ENCODE measurements around the gene TPRN.
"Not testable (repeated sequence)": the region's sequence is repeated elsewhere in the genome, so short reads cannot be mapped to it uniquely, and the experiment has no call there.

TPRN gene, protein sequence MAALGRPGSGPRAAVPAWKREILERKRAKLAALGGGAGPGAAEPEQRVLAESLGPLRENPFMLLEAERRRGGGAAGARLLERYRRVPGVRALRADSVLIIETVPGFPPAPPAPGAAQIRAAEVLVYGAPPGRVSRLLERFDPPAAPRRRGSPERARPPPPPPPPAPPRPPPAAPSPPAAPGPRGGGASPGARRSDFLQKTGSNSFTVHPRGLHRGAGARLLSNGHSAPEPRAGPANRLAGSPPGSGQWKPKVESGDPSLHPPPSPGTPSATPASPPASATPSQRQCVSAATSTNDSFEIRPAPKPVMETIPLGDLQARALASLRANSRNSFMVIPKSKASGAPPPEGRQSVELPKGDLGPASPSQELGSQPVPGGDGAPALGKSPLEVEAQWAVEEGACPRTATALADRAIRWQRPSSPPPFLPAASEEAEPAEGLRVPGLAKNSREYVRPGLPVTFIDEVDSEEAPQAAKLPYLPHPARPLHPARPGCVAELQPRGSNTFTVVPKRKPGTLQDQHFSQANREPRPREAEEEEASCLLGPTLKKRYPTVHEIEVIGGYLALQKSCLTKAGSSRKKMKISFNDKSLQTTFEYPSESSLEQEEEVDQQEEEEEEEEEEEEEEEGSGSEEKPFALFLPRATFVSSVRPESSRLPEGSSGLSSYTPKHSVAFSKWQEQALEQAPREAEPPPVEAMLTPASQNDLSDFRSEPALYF

DNA sequence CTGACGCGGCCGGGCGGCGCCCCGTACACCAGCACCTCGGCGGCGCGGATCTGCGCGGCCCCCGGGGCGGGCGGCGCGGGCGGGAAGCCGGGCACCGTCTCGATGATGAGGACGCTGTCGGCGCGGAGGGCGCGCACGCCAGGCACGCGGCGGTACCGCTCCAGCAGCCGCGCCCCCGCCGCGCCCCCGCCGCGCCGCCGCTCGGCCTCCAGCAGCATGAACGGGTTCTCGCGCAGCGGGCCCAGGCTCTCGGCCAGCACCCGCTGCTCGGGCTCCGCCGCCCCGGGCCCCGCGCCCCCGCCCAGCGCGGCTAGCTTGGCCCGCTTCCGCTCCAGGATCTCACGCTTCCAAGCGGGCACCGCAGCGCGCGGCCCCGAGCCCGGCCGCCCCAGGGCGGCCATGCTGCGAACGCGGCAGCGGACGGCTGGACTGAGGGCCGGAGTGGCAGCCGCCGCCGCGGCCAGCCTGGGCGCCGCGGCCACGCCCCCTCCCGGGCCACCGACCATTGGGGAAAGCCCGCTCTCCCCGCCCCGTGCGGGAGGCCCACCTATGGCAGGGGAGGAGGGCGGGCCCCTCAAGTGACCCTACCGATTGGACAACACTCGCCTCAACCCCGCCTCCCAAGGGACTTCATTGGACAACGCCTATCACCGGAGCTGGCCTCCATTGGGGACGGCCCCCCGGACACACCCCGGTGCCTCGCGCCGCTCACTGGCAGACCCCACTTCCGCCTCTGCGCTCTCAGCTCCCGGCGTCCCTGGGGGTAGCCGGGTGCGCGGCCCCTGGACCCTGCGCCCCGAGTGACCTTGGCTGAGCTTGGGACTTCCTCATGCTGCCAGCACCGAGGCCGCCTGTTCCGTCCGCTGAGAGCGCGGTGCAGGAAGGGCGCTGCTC lies at the start of gene TPRN:
Gene TPRN, minus strand, starts transcription at position 431 of the 894 bp plus-strand sequence. Its CDS starts 30 bp downstream, at position 401.
- peak; percentile 100 for DNase-seq

DNA sequence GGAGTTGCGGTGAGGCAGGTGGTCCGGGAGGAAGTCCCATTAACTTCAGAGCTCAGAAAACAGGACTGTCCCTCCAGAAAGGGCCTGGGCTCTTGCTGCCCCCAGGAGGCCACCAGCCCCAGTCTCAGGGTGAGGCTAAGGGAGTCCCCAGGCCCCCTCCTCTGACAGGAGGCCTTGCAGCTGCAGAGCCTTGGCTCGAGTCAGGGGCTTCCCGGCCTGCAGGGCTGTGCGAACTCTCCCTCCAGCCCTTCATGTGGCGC lies 47.3 kb upstream of the TPRN start:
- DNase-seq: no peak

DNA sequence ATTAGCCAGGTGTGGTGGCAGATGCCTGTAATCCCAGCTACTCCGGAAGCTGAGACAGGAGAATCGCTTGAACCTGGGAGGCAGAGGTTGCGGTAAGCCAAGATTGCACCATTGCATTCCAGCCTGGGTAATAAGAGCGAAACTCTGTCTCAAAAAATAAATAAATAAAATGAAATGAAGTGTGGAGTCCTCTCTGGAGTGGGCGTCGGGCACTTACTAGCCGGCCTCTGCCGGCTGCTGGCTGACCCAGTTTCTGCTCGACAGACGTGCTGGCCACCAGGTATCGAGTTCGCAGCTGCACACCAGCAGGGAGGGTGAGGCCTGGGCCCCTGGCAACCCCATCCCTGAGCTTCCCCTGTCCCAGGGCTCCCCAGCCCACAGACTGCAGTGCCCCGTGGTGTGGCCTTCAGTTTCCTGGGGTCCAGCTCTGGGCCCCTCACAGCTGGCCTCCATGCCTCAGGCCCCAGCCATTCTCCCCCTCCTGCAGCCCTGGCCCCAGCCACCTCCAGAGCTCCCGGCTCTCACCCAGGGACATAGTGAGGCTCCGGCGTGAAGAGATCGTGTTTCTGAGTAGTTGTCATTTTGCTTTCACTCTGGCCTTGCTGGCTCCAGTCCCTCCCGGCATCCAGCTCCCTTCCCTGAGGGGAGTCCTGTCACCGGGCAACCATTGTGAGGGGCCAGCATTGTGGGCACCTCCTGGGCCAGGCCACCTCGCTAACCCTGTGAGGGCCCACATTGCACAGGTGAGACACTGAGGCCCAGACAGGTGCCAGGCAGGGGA lies 46.8 kb upstream of the TPRN start:
- no peak for DNase-seq

DNA sequence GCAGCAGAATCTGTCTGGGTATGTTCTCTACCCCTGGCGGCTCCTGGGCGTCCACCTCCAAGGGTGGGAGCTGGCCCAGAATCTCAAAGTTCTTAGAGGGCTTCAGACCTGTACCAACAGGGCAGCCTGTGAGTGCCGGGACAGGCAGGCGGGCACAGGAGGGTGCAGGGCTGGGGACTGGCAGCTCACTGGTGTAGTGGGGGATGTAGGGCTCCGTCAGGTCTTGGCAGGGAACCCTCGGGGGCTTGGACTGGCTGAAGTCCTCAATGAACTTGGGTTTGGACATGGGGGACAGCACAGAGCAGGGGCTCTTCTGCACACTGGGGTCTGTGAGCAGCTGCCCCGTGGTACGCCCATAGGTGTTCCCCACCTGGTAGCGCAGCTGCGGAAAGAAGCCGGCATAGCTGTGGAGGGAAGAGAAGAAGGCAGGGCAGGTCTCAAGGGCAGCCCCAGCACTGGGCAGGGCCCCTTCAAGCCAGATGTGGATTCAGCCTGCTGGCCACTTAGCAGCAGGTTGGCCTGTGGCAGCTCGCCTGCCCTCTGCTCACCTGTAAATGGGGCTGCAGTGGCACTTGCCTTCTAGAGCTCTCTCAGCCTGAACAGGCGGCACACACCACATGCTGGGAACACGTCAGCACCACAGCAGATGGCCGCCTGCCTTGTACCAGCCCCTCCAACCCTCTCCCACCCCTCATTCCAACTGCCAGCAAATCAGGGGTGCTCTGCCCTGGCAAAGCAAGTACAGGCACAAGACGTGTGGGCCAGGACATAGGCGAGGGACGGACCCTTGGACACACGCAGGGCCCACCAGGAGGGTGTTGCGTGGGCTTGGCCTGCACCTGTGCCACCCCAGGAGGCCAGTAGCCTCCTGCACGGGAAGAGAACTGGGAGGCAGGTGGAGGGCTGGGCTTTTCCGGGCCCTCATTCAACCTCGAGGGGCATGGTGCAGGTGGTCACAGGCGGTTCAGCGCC lies 45.2 kb upstream of the TPRN start:
- peak; percentile 94 for DNase-seq

DNA sequence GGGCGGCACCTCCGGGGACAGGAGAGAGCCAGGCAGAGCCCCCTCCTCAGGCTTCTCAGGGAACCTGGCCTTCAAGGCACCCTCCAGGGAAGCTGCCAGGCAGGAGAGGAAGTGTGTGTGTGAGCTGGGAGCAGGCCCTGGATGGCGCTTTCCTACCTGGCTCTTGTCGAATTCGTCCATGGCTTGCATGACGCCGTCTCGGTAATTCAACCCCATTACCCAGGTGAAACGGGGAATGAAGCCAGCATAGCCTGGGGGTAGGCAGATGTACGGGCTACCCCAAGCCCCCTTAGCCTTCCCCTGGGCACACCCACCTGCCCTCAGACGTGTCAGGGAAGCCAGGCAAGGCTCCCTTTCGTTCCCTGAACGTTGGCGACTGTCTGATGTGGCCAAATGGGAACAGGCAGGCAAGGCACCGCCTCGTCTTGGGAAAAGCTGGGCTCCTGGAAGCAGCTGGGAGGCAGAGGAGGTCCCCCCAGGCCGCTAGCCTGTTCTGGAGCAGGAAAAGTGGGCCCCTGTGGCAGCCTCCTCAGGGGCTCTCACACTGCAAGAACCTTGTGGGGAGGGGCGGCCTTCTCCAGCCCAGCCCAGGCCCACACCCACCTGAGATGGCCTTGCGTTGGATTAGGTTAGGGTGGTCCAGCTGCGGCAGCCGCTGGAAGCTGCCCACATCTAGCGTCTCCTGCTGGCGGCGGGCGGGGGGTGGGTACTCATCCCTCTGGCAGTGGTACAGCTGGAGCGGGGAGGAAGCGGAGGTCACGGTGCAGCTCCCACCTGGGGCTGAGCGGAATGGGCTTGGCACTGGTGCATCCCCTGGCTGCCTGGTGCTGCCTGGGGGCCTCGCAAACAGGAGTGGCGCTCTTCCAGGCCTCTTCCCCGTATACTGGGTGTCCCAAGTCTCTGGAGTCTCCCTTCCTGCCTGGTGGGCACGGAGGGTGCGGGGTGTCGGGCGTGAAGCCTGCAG lies 44.2 kb upstream of the TPRN start:
- peak; percentile 73 for DNase-seq

DNA sequence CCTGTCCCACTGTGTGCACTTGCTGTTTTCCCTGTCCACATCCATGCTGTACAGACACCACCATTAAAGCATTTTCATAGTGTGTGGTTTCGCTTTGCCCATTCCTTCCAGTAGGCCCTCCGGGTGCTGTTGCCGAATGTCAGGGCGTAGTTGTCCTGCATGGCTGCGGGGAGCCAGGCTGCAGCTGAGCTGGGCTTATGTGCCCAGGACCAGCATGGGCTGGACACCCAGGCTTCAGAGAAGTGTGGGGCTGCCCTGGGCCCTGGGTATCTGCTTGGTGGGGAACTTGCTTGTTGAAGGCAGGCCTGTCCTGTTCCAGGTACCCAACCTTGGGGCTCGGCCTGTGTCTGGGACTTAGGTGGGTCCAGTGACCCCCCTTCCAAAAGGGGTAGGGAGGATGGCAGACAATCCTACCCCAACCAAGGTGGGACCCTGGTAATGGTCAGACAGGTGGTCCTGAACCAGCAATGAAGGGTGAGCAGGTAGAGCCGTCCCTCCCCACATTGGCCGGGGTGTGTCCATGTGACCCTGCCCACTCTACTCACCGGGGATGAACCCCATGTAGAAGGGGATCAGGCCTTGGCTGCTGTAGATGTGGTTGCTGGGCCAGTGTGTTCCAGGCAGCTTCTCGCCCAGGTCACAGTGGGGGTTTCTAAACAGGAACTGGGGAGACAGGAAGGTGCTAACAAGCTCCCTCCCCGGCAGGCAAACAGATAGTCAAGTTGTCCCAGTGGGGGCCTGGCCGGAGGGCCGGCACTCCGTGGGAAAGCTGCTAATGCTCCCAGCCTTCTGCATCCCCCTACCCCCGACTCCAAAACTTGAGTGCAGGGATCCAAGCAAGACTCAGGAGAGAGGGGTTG lies 43.3 kb upstream of the TPRN start:
- DNase-seq: no peak

DNA sequence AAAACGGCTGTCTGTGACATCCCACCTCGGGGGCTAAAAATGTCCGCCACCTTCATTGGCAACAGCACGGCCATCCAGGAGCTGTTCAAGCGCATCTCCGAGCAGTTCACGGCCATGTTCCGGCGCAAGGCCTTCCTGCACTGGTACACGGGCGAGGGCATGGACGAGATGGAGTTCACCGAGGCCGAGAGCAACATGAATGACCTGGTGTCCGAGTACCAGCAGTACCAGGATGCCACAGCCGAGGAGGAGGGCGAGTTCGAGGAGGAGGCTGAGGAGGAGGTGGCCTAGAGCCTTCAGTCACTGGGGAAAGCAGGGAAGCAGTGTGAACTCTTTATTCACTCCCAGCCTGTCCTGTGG lies 42.7 kb upstream of the TPRN start:
- DNase-seq: not testable (repeated sequence)

DNA sequence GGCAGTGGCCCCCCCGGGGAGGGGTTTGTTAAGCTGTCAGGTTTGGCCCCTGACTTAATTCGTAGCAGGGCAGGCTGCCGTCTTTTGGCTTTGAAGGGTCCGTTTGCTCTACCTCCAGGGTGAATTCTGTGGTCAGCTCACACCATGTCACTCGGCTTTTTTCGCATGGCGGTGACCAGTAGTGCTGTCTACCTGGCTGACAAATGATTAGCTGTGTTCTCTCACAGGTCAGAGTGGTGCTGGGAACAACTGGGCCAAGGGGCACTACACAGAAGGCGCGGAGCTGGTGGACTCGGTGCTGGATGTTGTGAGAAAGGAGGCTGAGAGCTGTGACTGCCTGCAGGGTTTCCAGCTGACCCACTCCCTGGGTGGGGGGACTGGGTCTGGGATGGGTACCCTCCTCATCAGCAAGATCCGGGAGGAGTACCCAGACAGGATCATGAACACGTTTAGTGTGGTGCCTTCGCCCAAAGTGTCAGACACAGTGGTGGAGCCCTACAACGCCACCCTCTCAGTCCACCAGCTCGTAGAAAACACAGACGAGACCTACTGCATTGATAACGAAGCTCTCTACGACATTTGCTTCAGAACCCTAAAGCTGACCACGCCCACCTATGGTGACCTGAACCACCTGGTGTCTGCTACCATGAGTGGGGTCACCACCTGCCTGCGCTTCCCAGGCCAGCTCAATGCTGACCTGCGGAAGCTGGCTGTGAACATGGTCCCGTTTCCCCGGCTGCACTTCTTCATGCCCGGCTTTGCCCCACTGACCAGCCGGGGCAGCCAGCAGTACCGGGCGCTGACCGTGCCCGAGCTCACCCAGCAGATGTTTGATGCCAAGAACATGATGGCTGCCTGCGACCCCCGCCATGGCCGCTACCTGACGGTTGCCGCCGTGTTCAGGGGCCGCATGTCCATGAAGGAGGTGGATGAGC lies 42.0 kb upstream of the TPRN start:
- DNase-seq: no peak

DNA sequence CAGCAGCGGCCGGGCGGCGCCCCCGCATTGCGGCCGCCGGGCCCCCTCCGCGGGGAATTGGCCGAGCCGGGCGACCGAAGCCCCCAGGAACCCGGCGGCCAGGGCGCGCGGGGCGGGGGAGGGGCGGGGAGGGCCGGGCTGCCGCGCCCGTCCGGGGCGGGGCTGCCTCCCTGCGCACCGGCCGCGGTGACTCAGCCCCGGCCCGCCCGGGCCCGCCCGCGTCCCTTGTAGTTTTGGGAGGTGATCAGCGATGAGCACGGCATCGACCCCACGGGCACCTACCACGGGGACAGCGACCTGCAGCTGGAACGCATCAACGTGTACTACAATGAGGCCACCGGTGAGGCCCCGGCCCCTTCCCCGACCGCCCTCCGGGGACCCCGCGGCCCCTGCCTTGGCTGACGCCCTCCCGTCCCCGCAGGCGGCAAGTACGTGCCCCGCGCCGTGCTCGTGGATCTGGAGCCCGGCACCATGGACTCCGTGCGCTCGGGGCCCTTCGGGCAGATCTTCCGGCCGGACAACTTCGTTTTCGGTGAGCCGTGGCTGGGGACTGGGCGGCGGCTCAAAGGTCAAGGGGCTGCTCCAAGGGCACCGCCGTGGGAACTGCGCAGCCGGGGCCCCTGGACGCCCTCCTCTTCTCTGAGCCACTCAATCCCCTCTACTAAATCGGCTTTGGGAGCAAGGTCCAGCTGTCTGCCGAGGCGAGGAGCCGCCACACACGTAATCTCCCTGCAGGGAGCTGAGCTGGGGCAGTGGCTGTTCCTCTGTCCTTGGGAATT lies 41.1 kb upstream of the TPRN start:
- DNase-seq: no peak

DNA sequence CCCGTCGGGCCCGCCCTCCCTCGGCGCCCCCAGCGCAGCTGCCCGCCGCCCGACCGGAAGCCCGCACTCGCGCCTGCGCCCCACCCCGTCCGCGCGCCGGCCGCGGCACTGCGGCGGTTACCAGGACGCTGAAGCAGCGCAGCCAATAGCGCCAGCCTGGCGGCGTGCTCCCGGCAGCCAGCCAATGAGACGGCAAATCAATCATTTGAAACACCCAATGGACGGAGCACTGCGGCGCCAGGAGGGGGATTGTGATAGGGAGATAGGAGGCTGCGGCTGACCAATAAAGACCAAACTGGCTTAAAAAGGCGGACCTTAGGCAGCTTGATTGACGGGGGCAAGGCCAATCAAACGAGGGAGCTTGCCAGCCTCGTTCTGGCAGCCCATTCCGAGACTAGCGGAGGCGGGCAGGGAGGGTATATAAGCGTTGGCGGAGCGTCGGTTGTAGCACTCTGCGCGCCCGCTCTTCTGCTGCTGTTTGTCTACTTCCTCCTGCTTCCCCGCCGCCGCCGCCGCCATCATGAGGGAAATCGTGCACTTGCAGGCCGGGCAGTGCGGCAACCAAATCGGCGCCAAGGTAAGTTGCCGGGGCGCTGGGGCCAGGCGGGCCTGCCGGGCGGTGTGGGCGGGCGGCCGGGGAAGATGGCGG lies 40.4 kb upstream of the TPRN start, which contains the start of gene TUBB4B:
Gene TUBB4B, plus strand, starts transcription at position 447 of the 649 bp plus-strand sequence. Its CDS starts 74 bp downstream, at position 521.
- DNase-seq: peak; percentile 100

DNA sequence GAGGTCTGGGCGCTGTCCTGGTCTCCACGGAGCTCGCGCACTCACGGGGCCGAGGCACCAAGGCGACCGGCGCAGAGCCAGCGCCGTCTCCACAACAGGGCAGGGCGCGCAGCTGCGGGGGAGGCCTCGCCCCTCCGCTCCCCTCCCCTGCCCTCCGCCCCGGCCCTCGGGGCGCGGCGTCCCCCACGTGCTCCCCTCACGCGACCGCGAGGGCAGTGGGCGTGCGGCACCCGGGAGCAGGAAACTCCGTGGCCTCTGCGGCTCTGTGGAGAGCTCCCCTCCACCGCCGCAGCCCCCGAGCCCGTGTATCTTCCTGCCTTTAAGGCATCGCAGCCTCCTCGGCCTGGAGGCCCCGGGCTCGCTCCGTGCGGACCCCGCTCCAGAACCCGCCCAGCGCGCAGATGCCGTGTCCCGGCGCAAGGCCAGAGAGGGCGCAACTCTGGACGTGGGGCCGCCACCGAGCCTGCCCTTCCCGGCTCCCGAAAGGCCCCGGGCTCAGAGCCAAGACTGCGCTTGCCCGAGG lies 39.8 kb upstream of the TPRN start:
- peak; percentile 72 for DNase-seq

DNA sequence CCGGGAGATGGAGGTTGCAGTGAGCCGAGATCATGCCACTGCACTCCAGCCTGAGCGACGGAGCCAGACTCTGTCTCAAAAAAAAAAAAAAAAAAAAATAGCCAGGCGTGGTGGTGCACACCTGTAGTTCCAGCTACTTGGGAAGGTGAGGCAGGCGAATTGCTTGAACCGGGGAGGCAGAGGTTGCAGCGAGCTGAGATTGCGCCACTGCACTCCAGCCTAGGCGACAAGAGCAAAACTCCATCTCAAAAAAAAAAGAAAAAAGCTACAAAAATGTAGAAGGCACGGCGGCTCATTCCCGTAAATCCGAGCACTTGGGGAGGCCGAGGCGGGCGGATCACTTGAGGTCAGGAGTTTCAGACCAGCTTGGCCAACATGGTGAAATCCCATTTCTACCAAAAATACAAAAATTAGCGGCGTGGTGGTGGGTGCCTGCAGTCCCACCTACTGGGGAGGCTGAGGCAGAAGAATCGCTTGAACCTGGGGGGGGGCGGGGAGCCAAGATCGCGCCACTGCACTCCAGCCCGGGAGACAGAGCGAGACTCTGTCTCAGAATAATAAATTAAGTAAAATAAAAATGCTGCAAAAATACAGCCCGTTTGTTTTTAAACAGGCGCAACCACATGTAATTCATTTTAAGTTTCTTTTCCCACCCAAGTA lies 39.1 kb upstream of the TPRN start:
- not testable (repeated sequence) for DNase-seq

DNA sequence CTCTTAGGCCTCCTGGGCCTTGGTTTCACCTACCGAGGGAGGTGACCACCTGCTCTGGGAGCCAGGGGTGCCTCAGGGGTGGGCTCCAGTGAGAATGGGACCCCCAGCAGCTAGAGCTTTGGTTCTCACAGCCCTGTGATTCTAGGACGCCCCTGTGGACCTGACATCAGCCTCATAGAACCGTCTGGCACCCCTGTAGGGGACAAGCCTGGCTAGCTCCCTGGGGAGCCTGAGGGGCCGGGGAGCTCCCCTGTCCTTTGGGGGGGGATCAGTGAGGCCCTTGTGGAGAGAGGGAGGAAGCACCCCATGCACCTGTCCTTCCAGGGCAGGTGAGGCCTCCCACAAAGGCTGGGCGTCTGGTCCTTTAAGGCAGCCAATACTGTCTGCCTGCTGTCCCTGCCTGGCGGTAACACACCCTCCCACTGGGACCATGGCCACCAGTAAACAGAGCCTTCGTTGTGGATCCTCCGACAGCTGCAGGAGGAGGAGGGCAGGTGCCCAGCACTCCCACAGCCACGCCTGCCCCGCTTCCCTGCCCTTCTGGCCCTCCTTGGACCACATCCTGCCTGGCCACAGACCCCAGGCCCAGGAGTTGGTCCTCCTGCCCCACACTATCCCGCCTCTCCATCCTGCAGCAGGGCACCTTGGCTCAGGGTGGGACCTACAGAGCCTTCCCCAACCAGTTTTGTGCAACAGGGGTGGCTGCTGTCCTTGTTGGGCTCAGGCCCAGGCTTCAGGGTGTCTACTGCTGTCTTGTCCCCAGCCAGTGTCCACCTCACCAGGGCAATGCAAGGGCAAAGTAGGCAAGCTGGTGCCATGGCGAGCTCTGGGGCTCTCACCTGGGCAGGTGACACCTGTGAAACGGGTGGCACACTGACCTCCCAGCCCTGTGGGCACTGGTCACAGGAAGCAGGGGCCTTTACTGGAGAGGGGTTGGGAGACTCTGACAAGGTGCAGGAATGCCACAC lies 37.5 kb upstream of the TPRN start:
- DNase-seq: peak; percentile 57

DNA sequence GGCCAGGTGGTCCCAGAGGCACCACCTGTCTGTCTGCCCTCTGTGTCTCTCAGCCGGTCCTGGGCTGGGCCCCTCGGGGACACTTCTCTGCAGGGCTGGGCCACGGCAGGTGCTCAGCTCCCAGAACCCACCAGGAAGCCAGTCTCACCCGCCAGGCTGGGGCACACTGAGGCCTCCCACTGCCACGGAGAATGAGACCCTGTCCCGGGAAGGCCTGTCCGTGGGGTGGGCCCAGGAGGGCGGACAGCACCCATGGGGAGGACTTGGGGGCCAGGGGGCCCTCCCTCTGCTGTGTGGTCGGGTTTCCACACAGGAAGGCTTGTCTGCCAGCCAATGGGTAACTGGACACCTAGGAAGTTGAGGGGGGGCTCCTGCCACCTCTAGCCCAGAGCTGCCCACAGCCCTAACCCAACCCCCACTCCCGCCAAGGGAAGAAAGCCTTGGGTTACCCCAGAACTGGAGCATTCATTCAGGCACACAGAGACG lies 36.4 kb upstream of the TPRN start:
- peak; percentile 55 for DNase-seq

All from NCI-H2171 treated with DMSO at 0.1 percent for 48 hours (cell line).